ENCODE measurements around the gene IGFBPL1. TPM values are rescaled to one million over a fixed set of nuclear protein-coding genes. Genes with fewer than 3 reads are reported as not detected.

The IGFBPL1 gene
- total RNA-seq, 1 experiment from 2014 or later, result 37.9 TPM

GRCh38 chr9:38434853-38435252 lies 10.6 kb upstream of the IGFBPL1 start:
- Histone ChIP-seq H4K8ac (replicated peaks; ENCODE audit: insufficient read length, low read depth, low read length) (no peak overlapping the region), H3K4me1 (ENCODE audit: insufficient read depth, low read length) (no peaks in the 10 kb centered on the region), H3K56ac (ENCODE audit: insufficient read length, low read depth, low read length) (no peak overlapping the region), H2AK5ac (ENCODE audit: insufficient read length, low read length) (no peak overlapping the region), H3K14ac (ENCODE audit: insufficient read depth, low read length) (no peak overlapping the region), H2AFZ (ENCODE audit: low read length) (no peak overlapping the region), H4K91ac (ENCODE audit: insufficient read length, low read depth, low read length) (no peak overlapping the region), H2BK12ac (ENCODE audit: insufficient read length, low read depth, low read length) (no peak overlapping the region), H3K27me3 (ENCODE audit: insufficient read depth, low read length) (no peaks in the 10 kb centered on the region; the same call in 1 of the 2 replicates), H3T11ph (ENCODE audit: low read length) (no peak overlapping the region), H4K5ac (ENCODE audit: insufficient read length, low read depth, low read length) (no peak overlapping the region), H3K18ac (ENCODE audit: insufficient read length, low read depth, low read length) (no peak overlapping the region), H3K4ac (ENCODE audit: low read depth, low read length) (no peak overlapping the region), H3K27ac (ENCODE audit: insufficient read length, low read depth, low read length) (no peak overlapping the region), H2BK15ac (ENCODE audit: low read depth, low read length) (no peak overlapping the region), H3K9ac (ENCODE audit: extremely low read depth, insufficient read length, low read length) (no peak overlapping the region), H3K9me3 (ENCODE audit: control insufficient read depth, low read depth, low read length) (no peaks in the 10 kb centered on the region), H4K20me1 (ENCODE audit: control insufficient read depth, insufficient read depth, insufficient read length) (no peaks in the 10 kb centered on the region), H3K79me2 (ENCODE audit: insufficient read depth, low read length) (no peaks in the 10 kb centered on the region), H3K79me1 (ENCODE audit: insufficient read depth, low read depth, low read length, poor library complexity, severe bottlenecking) (no peaks in the 10 kb centered on the region), H3K23me2 (ENCODE audit: insufficient read length, low read depth, low read length, poor library complexity, severe bottlenecking) (no peaks in the 10 kb centered on the region), H2BK20ac (ENCODE audit: low read depth, low read length, poor library complexity, severe bottlenecking) (no peak overlapping the region), H2BK5ac (ENCODE audit: insufficient read length, low read length) (no peak overlapping the region), H2BK120ac (ENCODE audit: low read depth, low read length, poor library complexity, severe bottlenecking) (no peak overlapping the region), H3K4me2 (ENCODE audit: insufficient read depth, insufficient read length, low read length) (no peak overlapping the region), H3K23ac (ENCODE audit: insufficient read length, low read depth, low read length) (no peak overlapping the region)
- Mint-ChIP-seq H3K36me3 (ENCODE audit: insufficient read depth in 1 of 3, low read depth in 3 of 3) (no peaks in the 10 kb centered on the region), H3K27me3 (ENCODE audit: low read depth) (peaks cover 14% of the 10 kb centered on the region), H3K4me3 (no peak overlapping the region), H3K9me3 (no peaks in the 10 kb centered on the region; a peak in 1 of 5 replicates), H3K27ac (no peak overlapping the region), H3K4me1 (peaks cover 13 to 22% of the 10 kb centered on the region in 2 experiments)
- TF ChIP-seq, protein P1, sequence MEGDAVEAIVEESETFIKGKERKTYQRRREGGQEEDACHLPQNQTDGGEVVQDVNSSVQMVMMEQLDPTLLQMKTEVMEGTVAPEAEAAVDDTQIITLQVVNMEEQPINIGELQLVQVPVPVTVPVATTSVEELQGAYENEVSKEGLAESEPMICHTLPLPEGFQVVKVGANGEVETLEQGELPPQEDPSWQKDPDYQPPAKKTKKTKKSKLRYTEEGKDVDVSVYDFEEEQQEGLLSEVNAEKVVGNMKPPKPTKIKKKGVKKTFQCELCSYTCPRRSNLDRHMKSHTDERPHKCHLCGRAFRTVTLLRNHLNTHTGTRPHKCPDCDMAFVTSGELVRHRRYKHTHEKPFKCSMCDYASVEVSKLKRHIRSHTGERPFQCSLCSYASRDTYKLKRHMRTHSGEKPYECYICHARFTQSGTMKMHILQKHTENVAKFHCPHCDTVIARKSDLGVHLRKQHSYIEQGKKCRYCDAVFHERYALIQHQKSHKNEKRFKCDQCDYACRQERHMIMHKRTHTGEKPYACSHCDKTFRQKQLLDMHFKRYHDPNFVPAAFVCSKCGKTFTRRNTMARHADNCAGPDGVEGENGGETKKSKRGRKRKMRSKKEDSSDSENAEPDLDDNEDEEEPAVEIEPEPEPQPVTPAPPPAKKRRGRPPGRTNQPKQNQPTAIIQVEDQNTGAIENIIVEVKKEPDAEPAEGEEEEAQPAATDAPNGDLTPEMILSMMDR (conservative IDR thresholded peaks at IDR 0.05), result no peak
- DNase-seq, result no peak
- WGBS (ENCODE audit: extremely low coverage, insufficient read length, low lambda C conversion rate), result no CpG with 5 or more reads among the region's 3 CpGs
